Pancreas (tissue), 10 donors: ENCODE data around the gene HNRNPM. TPM values are rescaled to one million over a fixed set of nuclear protein-coding genes. Genes with fewer than 3 reads are reported as not detected.
"Not testable (repeated sequence)": the region's sequence is repeated elsewhere in the genome, so short reads cannot be mapped to it uniquely, and the experiment has no call there.

Experiments used
- ATAC-seq, 4 donors: fragments of 200-7000 bp; cut with Tn5 transposase; one replicate each; pipeline versions ENCODE4 v1.8.0 to v1.9.1; 2020; ENCODE audit warnings: mild to moderate bottlenecking in 4 of 4, moderate library complexity in 4 of 4
- DNase-seq, 6 donors: peaks; one replicate each; pipeline ENCODE4 v3.0.0-alpha.2; 2020
- FAIRE-seq: peaks from 2 replicates; lab custom pipeline; 2012; peaks lifted over from hg19 to GRCh38; lab: Jason Lieb, UNC
- H3K27ac ChIP-seq, 4 donors: fragments of 200-600 bp; sonication (generic); 1 replicate in 3 of 4; 2 replicates in 1 of 4; pipeline versions ENCODE4 v1.5.0 to v1.8.0; 2020
- H3K27me3 ChIP-seq, 4 donors: fragments of 200-600 bp; one replicate each; pipeline ENCODE4 v1.8.0; 2021
- H3K36me3 ChIP-seq, 3 donors: fragments of 200-600 bp; sonication (generic) in 1 of 3; one replicate each; pipeline versions ENCODE4 v1.5.0 to v1.8.0; 2020 to 2021
- H3K4me1 ChIP-seq, 3 donors: fragments of 200-600 bp; one replicate each; pipeline ENCODE4 v1.8.0; 2021
- H3K4me3 ChIP-seq, 4 donors: fragments of 200-600 bp; sonication (generic) in 2 of 4; one replicate each; pipeline versions ENCODE4 v1.5.0 to v1.8.0; 2020 to 2021
- H3K9me3 ChIP-seq, 4 donors: fragments of 200-600 bp; one replicate each; pipeline ENCODE4 v1.8.0; 2021
- WGBS, 2 donors: extraction: QIAGEN DNeasy Blood & Tissue Kit; methylation state at CpG; one replicate each; pipeline ENCODE4 v1.1.7; 2013; 5-methylcytosine and 5-hydroxymethylcytosine counted together
- intact Hi-C, 3 donors: fragments of 100-400 bp; cut with DNase I; formaldehyde crosslinking; loops; one replicate each; pipeline versions ENCODE4 v1.11.1 to v1.14.2; 2022
- polyA plus RNA-seq, 2 donors: library from polyadenylated mRNA; stranded (reverse); fragments of 200-250 nt; gene quantifications; one replicate each; pipeline ENCODE4 v1.2.3, GENCODE V29; 2013
- total RNA-seq, 6 donors: library from RNA; stranded (reverse); fragmentation: NEBNext Ultra II Directional in 4 of 6; extraction: Animal tissue kit (Norgen Biotek cat#: 25700) in 4 of 6; gene quantifications; one replicate each; pipeline versions ENCODE4 v1.2.1 to v1.2.4, GENCODE V29; 2021 to 2023
- TF ChIP-seq, protein P1 (sequence below), 4 donors: fragments of 200-600 bp; sonication (generic) in 3 of 4; IDR thresholded peaks; one replicate each; pipeline versions ENCODE4 v1.5.0 to v1.8.0; 2021; ENCODE audit warnings: antibody characterized with exemption in 4 of 4
- donor health status: healthy with polysubstance abuse.
- donor health status: DM: no; HTN: no; CAD: no; lungs with moderate emphysema.
- donor health status: DM: no; HTN: no; CAD: no.
- donor health status: control.
- donor health status: control.
- donor health status: Bipolar disorder and iron deficiency.
- donor health status: DM: yes; HTN: yes; CAD: no.
- donor health status: DM: no; HTN: no; CAD: no.
- donor health status: DM: no; HTN: no; CAD: no.
- donor health status: DM: yes; HTN: yes; CAD: no.

The HNRNPM gene
- total and polyA plus RNA-seq, 8 donors, result 44.5 to 90.1 (median 66.6) TPM

DNA sequence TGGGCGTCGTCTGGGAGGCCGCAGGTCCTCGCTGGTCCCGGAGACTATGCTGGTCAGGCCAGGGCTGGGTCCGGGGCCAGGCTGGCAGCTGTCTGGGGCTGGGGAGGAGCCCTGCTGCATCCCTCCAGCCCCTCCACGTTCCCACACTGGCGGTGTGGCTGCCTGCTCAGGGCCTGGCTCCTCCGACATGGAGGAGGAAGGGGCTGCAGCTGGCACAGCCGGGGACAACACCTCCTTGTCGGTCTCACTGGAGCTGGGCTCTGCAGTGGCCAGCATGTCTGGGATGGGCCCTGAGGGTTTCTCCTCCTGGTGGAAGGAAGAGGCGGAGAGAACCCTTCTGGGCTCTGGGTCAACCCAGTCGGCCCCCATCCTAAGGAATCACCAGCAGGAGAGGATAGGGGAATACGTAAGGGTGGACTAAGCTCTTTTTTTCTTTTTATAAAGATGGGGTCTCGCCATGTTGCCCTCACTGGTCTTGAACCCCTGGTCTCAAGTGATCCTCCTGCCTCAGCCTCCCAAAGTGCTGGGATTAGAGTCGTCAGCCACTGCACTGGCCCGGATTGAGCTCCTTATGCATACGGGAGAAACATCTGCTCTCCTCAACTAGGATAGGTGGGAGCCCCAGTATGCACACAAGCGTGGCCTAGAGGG lies 68.4 kb downstream of the HNRNPM start:
- H3K27ac ChIP-seq, result peak overlapping the region; percentile 83 to 99 (median 96)
- H3K4me1 ChIP-seq, result peaks cover 6 to 8% (median 6%) of the 10 kb centered on the region in 3 donors
- H3K36me3 ChIP-seq, result no peaks in the 10 kb centered on the region
- WGBS, 2 donors, result 64 to 65% methylated on average over 19 of the region's 19 CpGs
- intact Hi-C loops, result no loop called here
- no peak for ATAC-seq
- H3K4me3 ChIP-seq, result peak overlapping the region; percentile 56 to 84 (median 64)
- TF ChIP-seq, protein P1, sequence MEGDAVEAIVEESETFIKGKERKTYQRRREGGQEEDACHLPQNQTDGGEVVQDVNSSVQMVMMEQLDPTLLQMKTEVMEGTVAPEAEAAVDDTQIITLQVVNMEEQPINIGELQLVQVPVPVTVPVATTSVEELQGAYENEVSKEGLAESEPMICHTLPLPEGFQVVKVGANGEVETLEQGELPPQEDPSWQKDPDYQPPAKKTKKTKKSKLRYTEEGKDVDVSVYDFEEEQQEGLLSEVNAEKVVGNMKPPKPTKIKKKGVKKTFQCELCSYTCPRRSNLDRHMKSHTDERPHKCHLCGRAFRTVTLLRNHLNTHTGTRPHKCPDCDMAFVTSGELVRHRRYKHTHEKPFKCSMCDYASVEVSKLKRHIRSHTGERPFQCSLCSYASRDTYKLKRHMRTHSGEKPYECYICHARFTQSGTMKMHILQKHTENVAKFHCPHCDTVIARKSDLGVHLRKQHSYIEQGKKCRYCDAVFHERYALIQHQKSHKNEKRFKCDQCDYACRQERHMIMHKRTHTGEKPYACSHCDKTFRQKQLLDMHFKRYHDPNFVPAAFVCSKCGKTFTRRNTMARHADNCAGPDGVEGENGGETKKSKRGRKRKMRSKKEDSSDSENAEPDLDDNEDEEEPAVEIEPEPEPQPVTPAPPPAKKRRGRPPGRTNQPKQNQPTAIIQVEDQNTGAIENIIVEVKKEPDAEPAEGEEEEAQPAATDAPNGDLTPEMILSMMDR (IDR thresholded peaks at IDR 0.05), result no peak
- DNase-seq, result peak in 4 of 6 donors; percentile 42 to 83 (median 54)
- no peak for FAIRE-seq
- H3K27me3 ChIP-seq, result no peaks in the 10 kb centered on the region
- H3K9me3 ChIP-seq, result no peaks in the 10 kb centered on the region

DNA sequence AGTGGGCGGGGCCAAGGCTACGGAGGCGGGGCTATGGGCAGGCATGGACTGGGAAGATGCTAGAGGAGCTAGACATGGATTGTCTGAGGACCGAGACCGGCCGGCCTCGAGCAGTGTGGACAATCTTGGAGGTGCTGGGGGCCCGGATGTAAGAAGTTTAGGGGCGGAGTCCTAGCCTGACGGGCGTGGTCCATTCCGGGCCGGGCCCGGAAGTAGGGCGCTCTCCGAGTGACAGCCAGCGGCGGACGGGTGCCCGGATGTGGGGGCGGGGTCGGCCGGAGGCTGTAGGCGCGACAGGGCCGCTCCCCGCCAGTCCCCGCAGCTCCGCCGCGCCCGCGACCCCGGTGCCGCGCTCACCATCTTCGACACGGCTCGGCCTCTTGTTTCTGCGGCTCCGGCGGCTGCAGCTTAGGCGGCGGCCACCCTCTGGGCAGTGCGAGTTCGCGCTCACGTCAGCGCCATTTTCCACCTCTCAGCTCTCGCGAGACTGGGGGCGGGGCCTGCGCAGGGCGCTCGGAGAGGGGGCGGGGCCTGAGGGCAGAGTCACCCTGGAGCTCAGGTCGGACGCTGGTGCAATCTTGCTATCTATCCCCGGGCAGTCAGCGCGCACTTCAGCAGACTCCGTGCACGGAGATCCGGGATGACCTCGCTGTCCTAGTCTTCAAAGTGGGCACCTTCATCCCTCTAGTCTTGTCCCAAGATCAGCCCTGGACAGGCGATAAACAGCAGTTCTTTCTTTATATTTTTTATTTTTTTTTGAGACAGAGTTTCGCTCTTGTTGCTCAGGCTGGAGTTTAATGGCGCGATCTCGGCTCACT lies 69.1 kb downstream of the HNRNPM start, which contains the start of gene ZNF414:
Gene ZNF414 (minus strand): TSS at position 481 of the 818 bp plus-strand sequence. CDS start 121 bp downstream, at position 360.
- peak; percentile 93 to 97 (median 96) for ATAC-seq
- no peaks in the 10 kb centered on the region for H3K27me3 ChIP-seq
- no peak for FAIRE-seq
- peak within 1 kb of the TSS; percentile 56 to 84 (median 64) for H3K4me3 ChIP-seq
- 0 to 1% methylated on average over 64 to 70 of the region's 70 CpGs for WGBS, 2 donors
- intact Hi-C loops, result no loop called here
- peak; percentile 93 to 99 (median 96) for DNase-seq
- TF ChIP-seq, protein P1 (IDR thresholded peaks at IDR 0.05), result no peak
- H3K4me1 ChIP-seq, result peaks cover 6 to 8% (median 6%) of the 10 kb centered on the region in 3 donors
- no peaks in the 10 kb centered on the region for H3K9me3 ChIP-seq
- no peaks in the 10 kb centered on the region for H3K36me3 ChIP-seq
- peak within 1 kb of the TSS; percentile 83 to 99 (median 96) for H3K27ac ChIP-seq

DNA sequence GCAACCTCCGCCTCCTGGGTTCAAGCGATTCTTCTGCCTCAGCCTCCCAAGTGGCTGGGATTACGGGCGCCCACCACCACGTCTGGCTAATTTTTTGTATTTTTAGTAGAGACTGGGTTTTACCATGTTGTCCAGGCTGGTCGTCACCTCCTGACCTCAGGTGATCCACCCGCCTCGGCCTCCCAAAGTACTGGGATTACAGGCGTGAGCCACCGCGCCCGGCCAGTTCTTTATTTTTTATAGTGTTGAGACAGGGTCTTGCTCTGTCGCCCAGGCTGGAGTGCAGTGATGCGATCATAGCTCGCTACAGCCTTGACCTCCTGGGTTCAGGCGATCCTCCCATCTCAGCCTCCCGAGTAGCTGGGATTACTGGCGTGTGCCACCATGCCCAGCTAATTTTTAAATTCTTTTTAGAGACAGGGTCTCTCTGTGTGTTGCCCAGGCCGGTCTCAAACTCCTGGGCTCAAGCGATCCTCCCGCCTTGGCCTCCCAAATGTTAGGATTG lies 69.8 kb downstream of the HNRNPM start:
- peak overlapping the region; percentile 83 to 99 (median 96) for H3K27ac ChIP-seq
- H3K4me3 ChIP-seq, result peak overlapping the region in 3 of 4 donors; percentile 56 to 84 (median 70)
- H3K4me1 ChIP-seq, intact Hi-C loops, FAIRE-seq, H3K27me3 ChIP-seq, H3K9me3 ChIP-seq, ATAC-seq, H3K36me3 ChIP-seq: not testable (repeated sequence)
- peak in 1 of 6 donors; percentile 31 for DNase-seq
- WGBS, 2 donors, result 62 to 74% methylated on average over 21 of the region's 21 CpGs

GRCh38 chr19:8515317-8515716 lies 70.5 kb downstream of the HNRNPM start:
- Histone ChIP-seq H3K27me3 (no peaks in the 10 kb centered on the region), H3K4me3 (no peak overlapping the region), H3K27ac (no peak overlapping the region), H3K9me3 (no peaks in the 10 kb centered on the region), H3K36me3 (no peaks in the 10 kb centered on the region), H3K4me1 (peaks cover 6 to 8% (median 6%) of the 10 kb centered on the region in 3 donors)
- ATAC-seq, result no peak
- 82 to 93% methylated on average over 11 of the region's 11 CpGs for WGBS, 2 donors
- intact Hi-C loops, result no loop called here
- no peak for FAIRE-seq
- no peak for DNase-seq
- TF ChIP-seq, protein P1 (IDR thresholded peaks at IDR 0.05), result no peak
